ENCODE measurements around the gene PPARD.
"Not testable (repeated sequence)": the region's sequence is repeated elsewhere in the genome, so short reads cannot be mapped to it uniquely, and the experiment has no call there.

The PPARD gene

DNA sequence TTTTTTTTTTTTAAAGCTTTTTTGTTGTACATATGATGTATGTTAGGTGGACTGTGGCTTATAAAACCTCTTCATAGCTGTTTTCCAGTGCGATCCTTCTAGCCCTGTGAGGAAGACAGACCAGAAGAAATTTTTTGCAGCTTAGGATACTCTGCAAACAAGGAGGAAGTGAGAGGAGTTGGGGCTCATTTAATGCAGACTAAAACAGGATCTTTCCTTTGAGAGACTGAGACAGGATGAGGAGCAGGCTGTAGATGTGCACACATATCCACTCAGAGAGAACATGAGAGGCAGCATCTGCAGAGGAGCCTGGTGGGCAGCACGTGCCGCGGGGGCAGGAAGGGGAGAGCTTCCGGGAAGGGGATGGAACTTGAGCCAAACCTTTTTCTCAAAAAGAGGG, 45.7 kb downstream of the PPARD start:
- DNase-seq: no peak

DNA sequence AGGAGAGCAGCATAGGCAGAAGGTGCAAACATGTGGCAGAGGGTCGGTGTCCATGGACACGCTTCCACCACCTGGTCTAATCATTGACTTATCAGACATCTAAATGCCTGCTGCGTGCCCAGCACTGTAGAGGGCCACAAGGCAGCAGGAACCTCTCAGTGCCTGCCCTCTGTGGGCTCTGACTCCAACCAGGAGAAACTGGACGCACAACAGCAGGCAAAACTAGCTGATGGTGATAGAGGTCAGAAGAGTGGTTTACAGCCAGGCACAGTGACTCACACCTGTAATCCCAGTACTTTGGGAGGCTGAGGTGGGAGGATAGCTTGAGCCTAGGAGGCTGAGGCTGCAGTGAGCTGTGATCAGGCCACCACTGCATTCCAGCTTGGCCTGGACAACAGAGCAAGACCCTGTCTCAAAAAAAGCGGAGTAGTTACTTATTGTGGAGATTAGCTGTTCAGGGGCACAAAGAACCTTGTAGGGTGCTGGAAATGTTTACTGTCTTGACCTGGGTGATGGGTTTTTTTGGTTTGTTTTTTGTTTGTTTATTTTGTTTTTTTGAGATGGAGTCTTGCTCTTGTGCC, 46.5 kb downstream of the PPARD start:
- no peak for DNase-seq

DNA sequence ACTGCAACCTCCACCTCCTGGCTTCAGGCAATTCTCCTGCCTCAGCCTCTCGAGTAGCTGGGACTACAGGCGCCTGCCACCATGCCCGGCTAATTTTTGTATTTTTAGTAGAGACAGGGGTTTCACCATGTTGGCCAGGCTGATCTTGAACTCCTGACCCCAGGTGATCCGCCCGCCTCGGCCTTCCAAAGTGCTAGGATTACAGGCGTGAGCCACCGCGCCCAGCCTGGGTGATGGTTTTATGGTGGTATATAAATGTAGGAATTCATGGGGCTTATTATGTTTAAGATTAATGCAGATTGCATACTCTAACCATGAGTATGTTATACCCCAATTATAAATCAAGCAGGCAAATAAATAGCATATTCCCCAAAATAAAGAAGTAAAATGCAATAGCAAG, 47.0 kb downstream of the PPARD start:
- not testable (repeated sequence) for DNase-seq

DNA sequence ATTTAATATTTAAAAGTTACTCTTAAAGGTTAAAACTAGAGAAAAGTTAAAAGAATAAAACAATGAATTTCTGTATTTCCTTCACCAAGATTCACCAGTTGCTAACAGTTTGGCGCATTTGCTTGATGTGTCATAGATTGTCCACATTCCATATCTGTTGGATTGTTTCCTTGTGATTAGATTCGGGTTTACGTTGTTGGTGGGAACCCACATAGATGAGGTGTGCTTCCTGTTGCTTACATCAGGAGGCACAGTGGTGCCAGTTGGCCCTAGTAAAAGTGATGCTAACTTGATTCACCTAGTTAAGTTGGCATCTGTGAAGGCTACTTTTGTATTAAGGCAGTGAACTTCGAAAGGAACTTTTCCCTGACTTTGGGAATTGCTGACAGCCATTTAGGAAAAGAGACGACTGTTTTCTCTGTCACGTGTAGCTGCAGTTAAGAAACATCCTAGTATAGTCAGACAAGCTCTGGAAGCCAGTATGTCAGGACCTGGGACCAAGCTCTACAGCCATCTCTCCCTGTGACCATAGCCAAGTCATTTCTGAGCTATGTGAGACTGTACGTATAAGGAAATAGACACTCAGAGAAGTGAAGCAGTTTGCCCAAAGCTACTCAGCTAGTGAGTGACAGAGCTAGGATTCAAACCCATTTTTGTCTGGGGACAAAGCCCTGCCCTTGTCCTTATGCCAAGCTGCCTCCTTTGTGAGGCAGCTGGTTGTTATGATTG, 49.0 kb downstream of the PPARD start:
- no peak for DNase-seq

DNA sequence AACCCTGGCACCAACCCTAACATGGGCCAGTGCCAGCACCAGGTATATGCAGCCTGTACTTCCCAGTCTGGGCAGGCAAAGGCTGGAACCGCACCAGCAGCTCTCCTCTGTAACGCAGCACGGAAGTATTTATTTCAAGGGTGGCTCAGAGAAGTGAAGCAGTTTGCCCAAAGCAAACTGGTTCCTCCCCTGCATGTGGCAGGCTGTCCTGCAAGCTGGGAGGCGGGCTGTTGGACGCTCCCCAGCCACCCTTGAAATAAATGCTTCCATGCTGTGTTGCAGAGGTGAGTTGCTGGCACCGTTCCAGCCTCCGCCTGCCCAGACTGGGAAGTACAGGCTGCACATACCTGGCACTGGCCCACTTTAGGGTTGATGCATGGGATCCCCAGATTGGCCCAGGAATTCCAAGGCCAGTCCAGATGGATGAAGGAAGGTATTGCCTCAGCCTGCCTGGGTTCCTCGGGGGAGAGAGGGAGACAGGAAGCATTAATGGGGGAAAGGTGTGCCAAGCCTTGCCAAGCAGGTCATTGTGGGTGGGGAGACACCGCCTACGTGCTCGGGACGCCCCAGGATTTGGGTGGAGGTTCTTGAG, 49.8 kb downstream of the PPARD start:
- no peak for DNase-seq

DNA sequence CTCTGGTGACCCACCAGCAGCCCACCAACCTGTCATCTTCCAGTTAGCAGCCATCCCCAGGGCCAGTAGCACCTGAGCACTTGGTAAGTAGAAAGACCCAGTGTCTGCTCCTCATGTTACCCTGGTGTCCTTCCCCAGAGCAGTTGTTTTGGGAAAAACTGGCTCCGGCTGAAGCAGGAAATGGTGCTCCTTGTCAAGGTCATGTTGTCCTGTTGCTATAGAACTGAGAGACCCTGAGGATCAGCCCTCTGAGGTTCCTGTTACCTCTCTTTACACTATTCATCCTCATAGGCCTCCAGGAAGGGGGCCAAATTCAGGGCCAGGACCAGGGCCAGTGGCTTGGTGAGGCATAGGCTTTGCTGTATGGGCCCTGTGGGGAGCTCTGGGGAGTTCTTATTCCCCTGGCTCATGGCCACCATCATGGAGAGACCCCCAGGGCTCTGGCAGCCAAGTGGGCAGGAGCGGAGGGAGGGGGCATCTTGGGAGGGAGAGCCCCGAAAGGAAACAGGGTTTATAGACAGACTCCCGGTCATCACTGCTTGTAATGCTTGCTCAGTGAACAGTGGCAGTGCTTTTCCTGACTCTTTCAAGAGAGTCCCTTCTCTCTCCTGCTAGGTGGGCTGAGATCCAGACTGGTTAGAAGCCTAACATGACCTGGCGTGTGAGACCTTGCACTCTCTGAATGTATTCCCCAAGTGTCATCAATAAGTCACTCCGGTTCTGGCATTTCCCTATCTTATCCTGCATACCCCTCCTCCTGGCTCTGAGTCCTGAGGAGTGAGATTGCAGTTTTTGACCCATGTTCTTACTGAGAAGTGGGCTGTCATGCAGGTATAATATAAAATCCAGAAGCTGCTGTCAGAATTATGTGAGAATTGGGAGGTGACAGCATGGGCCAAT, 50.7 kb downstream of the PPARD start:
- no peak for DNase-seq

DNA sequence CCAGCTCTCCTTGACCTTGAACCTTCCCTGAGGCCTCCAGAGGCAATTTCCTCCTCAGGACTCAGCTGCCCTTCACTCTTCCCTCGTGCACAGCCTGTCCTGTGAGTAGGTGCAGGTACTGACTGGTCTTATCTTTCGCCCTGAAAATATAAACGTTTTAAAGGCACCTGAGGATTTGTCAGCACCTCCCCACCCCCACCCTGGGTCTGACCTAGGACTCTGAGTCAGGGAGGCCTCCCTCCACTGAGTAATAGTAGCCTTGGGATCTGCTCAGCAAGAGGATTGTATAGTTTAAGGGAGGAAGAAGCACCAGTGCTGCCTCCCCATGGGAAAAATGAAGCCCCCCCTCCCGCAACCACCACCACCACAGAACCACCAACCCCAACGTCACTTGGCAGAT, 54.6 kb downstream of the PPARD start:
- DNase-seq: no peak

DNA sequence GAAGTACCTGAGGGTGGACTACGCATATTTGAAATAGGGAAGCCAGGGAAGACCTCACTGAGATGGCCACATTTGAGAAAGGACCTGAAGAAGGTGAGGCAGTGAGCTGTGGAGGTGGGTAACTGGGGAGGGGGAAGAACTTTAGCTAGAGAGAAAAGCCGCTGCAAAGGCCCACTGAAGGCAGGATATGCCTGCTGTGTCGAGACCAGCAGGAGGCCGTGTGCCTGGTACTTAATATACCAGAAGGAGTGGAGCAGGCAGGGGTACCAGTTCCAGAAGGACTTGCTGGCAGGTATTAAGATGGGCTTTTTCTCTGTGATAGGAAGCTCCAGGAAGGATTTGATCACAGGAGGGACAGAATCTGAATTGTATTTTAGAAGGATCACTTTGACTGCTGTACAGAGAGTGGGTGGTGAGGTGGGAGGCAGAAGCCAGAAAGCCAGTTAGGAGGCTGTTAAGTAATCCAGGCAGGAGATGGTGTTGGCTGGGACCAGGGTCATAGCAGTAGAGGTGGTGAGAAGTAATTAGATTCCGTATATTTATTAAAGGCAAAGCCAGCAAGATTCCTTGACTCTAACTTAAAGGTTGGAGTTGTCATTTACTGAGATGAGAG, 55.6 kb downstream of the PPARD start:
- DNase-seq: no peak

DNA sequence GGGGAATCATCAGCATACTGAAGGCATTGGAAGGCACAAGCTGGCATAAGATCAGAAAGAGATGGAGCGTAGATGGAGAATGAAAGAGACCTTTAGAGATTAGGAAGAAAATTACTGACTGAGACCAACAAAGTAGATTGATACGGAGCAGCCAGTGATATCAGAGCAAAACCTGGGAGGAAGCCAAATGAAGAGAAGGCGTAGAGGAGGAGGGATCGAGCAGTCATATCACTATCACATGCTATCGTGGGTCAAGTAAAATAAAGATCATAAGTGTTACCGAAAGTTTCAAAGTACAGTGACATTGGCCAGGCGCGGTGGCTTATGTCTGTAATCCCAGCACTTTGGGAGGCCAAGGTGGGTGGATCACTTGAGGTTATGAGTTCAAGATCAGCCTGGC, 56.2 kb downstream of the PPARD start:
- DNase-seq: no peak

DNA sequence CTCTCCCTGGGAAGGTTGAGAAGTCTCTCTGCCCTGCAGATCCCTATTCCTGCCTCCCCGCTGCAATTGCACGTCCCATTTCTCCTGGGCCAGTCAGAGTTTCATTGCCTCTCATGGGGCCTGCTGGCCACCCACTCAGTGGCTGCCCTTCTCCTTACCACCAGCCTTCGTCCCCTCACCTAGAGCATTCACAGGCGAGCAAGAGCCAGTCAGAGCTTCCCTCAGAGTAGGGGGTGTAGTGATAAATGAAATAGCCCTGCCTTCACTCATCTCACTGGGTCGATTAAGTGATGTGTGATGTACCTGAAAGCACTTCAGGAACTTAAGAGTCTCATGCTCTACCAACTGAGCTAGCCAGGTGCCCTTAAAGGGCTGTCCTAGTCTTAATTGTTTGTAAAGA, 57.8 kb downstream of the PPARD start:
- no peak for DNase-seq

DNA sequence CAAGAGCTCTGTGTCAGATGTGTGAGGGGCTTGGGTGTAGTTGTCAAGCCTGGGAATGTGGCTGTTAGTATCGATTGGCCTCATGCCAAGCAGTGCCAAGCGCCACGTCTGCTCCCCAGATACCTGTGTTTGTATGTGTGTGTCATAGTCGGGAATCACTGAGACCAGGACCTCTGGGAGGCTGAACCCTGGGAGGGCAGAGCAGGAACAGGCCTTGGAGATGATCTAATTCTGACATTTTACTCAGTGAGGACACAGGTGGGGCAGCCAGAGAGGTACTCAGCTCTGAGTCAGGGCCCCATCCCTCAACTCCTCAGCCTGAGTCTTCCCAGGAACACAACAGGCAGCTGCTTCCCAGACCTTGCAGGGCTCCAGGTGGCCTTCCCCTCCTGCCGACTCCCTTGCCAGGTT, 58.5 kb downstream of the PPARD start:
- no peak for DNase-seq

DNA sequence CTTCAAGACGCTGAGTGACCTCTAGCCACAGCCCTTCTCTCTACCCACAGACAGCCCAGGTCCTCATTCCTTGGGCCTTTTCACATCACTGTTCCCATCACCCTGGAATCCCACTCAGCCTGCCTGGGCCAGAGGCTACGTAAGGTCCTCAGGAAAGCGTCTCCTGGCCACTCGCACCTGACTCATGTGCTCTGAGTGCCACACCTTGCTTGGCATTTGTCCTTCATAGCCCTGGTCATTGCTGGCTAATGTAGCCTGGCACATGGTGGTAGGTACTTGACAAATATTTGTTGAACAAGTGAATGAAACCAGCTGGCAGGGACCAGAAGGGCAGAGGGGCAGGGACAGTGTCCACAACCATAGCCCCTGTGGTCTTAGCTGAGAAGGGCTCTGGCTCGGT, 59.2 kb downstream of the PPARD start:
- no peak for DNase-seq

DNA sequence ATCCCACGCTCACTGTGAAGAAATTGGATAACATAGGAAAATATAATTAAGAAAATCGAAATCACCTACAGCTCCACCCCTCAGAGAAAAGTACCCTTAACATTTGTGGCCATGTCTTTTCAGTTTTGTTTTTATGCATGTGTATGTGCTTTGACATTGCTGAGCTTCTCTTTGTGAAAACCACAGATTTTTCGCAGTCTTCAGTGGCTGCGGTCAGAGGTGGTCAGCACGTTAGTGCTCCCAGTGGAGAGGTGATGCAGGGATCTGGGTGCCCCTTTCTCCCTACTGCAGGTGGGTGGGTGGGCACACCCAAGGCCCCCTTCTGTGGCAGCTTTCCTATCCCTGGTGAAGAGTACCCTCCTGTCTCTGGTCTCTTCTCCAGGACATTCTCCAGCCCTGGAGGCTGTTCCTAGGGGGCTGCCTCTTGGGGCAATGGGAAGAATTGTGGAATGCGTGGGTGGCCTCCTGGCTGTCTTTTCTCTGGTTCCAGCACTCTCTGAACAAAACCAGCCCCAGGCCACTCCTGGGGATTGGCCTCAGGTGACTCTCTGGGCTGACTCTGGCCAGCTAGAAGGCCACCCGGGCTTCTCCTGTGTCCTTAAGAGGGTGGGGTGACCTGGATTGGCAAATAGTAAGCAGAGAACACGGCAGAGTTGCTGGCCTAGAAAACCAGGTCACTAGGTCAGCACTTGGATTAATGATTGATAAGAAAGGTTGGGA, 59.9 kb downstream of the PPARD start:
- DNase-seq: no peak

DNA sequence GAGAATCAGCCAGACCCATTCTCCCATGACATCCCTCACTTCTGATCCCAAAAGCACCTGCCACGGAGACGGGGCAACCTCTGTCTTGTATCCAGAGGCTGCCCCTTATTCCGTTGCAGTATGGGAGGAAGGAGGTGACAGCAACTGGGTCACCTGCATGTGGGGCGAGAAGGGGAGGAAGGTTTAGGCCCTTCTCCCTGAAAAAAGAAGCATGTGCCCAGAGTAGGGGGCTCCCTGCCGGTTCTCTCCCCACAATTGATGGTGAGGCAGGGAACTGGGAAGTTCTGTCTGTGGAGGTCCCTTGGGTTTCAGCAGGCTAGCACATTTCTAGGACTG, 60.5 kb downstream of the PPARD start:
- DNase-seq: no peak

DNA sequence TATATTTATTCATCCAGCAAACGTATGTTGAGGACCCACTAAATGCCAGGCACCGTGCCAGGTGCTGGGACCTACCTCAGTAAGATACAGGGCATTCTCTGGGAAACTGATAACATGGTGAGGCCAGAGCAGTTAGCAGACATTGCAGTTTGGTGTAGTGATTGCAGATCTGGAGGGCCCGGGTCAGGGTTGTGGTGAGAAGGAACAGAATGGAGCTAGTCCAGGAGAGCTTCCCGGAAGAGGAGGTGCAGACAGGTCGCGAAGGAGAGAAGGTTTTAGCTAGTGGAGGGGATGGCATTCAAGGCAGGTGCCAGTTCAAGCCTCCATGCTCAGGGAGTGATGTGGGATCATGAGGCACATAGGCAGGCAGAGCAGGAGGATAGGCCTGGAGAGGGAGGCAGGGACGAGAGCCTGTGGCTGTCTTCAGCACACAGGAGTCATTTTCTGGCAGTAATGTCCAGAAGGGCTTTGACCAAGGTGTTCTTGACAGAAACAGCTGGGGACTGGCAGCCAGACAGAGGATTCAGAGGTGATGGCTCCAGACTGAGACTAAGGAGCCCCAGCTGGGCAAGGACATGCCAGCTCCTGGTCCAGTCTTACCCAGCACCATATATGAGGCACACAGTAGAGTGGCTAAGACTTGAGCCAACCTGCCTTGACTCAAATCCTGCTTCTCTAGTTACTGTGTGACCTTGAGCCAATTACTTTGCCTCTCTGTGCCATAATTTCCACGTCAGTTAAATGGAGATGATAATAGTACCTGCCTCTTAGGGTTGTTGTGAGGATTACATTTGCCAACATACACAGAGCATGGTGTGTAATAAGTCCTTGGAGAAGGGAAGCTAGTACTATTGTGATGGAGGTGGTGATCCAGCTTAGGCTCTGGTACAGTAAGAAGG, 61.4 kb downstream of the PPARD start:
- DNase-seq: no peak

DNA sequence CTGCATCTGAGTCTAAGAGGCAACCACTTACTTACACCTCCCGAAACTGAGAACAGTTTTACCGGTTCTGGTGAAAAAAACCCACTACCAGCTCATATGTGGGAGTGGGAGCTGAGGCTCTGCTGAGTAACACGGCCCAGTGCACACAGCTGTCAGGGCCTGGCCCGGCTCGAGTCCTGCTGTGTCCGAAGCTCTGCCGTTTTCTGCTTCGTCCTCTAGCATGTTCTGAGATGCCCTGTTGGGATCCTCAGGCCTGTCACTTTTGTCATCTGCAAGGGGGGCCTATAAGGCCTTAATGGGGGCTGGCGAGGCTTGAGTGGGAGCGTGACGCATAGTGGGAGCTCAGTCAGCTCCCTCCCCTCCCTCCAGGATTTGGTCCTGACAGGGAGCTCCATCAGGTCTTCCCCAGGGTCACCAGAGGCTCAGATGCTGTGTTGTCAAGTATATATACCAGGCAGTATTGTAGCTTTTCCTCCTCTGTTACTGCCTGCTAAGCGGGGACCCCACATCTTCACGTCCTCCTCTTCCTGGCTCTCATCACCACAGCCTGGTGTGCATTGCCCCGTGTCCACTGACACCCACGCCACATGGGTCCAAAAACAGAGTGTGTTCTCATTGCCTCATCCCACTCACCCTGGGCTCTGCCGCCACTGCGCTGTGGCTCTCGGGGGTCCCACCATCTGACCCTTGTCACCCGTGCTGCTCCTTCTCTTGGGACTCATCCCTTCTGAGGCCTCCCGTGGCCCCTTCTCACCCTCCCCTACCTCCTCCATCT, 64.5 kb downstream of the PPARD start:
- no peak for DNase-seq

DNA sequence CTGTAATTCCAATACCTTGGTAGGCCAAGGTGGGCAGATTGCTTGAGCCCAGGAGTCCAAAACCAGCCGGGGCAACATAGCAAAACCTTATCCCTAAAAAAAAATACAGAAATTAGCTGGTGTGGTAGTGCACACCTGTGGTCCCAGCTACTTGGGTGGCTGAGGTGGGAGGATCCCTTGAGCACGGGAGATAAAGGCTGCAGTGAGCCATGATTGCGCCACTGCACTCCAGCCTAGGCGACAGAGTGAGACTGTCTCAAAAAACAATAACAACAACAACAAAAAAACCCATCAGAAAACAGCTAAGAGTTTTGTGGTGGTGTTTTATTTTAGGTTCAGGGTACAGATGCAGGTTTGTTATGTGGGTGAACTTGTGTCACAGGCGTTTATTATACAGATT, 66.9 kb downstream of the PPARD start:
- DNase-seq: no peak

DNA sequence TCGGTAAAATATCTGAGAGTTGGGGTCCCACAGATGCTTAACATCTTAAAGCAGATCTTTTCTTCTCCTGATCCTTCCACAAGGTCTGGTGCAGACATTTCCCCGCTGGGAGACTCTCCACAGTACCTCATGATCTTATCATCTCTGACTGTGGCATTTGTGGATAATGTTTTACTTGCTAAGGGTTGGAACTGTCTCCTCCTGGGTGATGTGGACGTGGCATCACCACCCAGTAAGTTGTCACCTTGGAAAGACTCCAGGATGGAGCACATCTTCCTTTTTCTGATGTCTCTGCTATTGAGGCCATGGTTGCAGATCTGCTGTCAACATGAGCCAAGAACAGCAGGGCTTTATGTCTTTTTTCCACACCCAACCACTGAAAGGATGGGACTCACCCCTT, 67.8 kb downstream of the PPARD start:
- no peak for DNase-seq

DNA sequence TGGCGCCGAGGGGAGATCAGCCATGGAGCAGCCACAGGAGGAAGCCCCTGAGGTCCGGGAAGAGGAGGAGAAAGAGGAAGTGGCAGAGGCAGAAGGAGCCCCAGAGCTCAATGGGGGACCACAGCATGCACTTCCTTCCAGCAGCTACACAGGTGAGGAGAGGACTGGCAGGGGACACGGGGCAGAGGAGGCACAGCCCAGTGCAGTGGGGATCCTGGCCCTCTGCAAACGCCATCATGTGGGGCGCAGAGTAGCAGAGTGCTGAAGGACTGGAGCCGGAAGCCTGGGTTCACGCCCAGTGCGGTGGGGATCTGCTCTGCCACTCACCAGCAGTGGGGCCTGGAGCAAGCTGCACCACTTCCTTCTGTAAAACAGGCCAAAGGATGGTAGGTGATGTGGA, 68.7 kb downstream of the PPARD start:
- DNase-seq: no peak

DNA sequence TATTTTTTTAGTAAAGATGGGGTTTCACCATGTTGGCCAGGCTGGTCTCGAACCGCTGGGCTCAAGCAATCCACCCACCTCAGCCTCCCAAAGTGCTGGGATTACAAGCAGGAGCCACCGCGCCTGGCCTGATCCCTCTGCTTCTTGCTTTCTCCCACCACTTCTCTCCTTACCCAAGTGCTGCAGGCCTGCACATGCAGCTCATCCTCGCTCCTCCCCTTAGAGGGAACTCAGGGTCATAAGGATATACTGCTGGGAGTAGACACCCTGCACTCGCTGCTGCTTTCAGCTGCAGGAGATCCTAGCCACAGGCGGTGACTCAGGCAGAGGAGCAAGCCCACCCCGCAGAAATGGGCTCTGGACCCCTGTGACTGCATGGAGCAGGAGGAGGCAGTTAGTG, 69.7 kb downstream of the PPARD start:
- no peak for DNase-seq

DNA sequence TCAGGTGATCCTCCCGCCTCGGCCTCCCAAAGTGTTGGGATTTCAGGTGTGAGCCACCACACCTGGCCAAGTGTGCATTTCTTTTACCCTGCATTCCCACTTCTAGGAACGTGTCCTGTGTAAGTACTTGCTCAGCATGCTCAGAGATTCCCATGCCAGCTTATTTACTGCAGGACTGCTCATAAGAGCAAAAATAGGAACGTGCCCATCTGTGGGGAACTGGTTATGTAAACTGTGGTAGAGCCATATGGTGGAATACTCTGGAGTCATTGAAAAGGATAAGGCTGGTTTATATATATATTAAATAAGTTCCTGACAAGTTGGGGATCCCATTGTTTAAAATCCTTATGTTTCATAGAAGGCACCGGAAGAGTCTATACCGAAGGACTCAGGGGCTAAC, 71.6 kb downstream of the PPARD start:
- no peak for DNase-seq

Measured in activated CD4-positive, alpha-beta T cell treated with anti-CD3 and anti-CD28 coated beads, Interleukin-2, amount 50 U/mL, for 1 hour (primary cell).